HG03139 (cell line): ENCODE measurements around the gene ERC2.

Experiments used
- ATAC-seq: cut with Tn5 transposase; IDR thresholded peaks from one replicate; pipeline ENCODE4 v1.9.1; 2021; ENCODE audit not compliant: unreplicated experiment

ERC2 gene

DNA sequence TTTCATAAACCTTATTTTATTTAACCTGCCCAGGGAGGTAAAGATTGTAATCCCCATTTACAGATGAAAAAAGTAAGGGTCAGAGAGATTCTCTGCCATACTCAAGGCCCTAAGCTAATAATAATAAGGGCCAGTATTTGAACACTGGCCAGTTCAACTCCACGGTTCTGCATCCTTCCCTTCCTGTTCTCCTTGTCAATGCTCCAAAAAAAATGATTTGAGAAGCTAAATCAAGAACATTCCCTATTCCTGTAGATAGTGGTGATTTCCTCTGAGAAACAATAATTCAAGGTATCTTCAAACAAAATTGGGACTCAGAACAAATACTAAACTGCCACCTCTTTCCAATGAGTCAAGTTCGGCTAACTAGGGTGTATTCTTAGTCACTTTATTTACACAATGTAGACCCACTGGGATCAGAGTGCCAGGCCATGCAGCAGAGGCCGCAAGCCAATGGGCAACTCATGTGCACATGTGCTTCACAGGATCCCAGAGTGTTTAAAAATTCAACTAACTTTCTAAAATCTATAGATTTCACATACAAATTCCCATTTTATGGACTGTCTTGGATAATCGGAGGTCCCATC is 521.6 kb downstream of the ERC2 start:
- ATAC-seq: no peak

DNA sequence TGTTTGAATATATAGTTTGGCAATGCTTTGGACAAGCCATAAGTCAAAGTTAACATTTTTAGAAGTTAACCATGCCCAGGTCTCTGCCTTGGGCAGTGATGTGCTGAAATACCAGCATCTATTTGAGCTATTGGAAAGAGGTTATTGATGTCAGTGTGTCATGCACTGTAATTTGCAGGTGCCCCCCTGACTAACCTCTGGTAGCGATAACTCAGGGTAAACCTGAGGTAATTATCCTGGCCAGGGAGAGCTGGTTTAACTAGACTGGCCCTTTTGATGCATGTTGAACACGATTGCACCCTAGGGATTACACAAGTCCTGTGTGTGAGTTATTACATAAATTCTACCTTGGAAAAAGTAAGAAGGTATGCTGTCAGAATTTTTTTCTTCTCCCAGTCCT is 525.4 kb downstream of the ERC2 start:
- ATAC-seq: no peak

DNA sequence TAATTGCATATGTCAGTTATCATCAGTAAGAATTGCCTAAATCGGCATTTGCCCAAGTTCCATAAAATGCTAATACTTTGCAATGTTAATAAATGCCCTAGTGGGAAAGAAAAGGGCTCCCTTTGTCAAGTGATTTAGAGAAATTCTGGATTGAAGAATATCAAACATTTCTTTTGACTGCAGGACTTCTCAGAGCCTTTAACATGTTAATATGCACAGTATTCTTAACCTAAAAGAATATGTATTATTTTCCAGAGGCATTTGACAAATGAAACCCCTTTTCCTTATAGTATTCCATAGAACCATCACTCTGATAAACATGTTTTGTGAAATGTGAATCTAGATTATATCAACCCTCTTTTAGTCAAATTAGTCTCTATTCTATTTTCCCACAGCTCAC is 529.0 kb downstream of the ERC2 start:
- ATAC-seq: no peak

DNA sequence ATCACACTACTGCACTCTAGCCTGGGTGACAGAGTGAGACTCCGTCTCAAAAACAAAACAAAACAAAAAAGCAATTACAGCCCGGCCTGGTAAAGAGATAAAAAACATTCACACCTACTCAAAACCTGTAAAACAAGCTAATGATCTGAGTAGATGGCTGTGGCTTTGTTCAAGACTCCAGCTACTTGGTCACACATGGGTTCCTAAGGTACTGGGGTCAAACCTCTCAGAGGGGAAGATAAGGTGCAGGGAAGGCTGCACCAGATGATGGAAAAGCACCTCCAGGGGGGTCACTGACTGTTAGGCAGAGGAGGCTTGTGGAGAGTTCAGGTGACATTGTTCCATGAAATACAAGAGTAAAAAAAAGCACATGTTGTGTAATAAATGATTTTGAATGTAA is 531.0 kb downstream of the ERC2 start:
- ATAC-seq: no peak

DNA sequence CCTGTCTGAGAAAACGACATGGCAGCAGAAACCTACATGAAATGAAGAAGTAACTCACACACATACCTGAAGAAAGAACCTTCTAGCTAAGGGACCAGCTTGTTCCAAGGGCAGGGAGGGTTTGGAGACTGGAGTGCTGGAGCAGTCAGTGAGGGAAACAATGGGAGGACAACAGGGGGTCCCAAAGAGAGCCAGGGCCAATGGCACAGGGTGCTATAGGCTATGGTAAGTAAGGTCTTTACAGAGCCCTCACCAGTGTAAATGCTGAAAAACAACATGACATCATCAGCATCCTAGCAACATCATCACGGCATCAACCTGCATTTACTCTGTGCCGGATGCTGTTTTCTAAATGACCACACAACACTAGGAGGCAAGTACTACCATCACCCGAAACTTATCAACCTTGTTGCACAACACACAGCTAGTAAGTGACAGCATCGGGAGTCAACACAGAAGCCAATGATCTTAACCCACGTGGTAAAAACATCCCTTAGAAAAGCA is 531.7 kb downstream of the ERC2 start:
- no peak for ATAC-seq

DNA sequence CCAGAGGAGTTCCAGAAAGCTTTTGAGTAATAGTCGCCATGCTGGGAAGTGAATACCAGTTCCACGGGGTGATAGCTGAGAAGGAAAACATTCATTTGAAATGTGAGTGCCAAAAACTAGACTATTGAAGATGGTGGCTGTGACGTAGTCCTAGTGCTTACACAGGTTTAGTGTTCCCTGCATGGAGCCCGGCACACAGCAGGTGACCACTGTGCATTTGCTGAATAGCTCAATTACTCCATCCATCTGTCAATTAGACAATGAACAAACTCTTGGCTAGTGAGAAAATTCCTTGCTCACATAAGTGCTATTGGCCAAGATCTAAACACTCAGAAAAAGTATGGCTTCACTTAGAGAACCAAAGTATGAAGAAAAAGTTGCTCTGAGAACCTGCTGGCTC is 533.0 kb downstream of the ERC2 start:
- ATAC-seq: no peak

DNA sequence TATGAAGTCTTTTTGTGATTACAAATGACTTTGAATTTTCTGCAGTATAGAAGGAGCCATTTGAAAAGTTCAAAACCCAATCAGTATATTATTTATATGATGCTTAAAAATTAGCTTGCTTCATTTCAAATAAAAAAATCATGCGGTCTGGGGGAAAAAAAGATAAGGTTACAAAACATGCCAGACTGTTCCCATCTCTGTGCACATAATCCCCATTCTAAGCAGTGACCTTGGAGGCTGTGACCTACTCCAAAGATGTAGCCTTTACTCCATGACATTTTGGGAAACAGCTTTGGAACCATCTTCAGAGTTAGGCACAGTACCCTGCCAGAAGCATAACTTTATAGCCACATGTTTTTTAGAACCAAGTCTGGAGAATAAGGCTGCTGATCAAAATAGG is 533.5 kb downstream of the ERC2 start:
- ATAC-seq: no peak

DNA sequence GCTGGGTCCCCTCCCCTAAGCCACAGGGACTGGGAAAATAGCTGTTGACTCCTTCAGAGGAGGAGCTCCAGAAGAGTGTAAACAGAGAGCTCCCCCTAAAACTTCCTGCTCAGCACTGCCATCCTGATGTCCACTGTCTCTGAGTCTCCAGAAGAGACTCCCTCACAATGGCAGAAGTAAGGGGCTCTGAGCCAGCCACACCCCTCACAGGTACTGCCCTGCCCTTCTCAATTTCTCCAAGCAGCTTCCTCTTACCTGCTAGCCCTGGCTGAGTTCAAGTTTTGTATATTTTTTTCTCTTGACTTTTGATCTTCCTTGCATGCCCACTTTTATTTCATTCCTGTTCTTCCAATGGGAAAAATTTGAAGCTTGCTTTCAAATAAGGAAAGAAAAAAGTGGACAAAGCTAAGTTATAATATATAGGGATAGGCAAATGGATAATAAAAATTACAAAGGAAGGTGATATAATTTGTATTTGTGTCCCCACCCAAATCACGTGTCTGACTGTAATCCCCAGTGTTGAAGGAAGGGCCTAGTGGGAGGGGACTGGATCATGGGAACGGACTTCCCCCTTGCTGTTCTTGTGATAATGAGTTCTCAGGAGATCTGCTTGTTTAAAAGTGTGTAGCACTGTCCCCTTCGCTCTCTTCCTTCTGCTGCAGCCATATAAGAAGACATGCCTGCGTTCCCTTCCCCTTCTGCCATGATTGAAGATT is 539.0 kb downstream of the ERC2 start:
- ATAC-seq: no peak

DNA sequence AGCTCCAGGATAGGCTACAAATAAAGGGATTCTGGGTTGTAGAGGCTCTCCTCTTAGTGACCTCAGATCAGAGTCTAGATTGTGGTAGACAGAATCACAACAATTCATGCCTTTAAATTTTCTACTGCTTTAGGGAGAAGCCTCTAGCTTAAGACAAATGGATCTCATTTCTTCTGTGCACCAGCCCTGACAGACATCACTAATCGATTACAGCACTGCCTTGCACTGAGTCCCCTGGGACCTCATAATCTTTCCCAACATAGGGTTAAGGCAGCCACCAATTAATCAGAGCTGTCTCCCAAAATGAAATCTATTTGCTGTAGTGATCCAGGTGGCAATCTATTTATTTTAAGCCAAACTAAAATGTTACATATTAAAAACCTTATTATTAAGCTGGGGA is 544.6 kb downstream of the ERC2 start:
- ATAC-seq: no peak

DNA sequence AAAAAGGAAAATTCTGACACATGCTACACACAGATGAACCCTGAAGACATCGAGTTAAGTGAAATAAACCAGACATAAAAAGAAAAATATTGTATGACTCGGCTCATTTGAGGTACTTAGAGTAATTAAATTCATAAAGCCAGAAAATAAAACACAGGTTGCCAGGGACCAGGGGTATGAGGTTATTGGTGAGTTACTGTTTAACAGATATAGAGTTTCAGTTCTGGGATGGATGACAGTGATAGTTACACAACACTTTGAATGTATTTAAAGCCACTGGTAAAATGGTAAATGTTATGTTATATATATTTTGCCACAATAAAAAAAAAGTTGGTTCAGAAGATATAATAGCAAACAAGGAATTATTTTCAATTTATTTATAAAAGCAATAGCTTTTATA is 545.1 kb downstream of the ERC2 start:
- no peak for ATAC-seq

DNA sequence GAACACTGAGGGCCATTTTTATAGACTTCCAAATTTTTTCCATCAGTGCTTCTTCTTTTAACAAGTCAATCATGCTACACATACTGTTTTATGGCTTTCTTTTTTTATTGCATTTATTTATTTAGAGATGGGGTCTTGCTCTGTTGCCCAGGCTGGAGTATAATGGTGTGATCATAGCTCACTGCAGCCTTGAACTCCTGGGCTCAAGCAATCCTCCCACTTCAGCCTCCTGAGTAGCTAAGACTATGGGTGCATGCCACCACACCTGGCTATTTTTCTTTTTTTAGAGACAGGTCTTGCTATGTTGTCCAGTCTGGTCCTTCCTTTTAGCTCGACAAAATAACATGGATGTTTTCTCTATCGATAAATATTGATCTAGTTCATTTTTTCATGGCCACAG is 555.4 kb downstream of the ERC2 start:
- no peak for ATAC-seq

DNA sequence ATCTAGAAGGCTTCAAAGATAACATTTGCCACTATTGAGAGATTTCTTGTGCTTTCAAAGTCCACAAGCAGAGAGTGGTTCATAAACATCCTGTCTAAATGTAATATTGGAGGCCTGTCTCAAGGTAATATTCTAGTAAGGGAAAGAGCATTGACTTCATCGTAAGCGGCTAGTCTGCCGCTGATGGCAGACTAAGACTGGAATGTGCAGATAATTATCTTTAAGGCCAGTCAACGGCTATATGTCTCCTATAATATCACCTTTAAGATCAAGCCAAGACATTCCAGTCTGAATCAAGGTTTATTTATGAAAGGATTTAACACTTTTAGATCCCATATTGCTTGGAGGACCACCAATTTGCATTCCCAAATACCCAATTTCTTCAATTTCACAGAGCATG is 557.0 kb downstream of the ERC2 start:
- ATAC-seq: no peak

DNA sequence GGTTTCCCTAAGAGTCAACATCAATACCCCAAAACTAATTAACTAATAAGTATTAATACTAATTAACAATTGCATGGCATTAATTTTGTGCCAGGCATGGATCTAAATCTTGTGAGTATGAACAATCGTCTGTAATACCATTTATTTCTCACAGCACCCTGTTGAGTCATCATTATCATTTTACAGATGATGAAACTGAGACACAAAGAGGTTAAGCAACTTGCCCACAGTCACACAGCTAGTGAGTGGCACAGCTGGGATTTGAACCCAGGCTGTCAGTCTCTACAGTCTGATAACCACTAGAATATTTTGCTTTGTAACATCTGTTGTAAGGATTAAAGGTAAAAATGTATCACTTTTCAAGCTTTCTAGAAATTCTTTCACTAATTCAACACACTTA is 557.7 kb downstream of the ERC2 start:
- ATAC-seq: no peak

DNA sequence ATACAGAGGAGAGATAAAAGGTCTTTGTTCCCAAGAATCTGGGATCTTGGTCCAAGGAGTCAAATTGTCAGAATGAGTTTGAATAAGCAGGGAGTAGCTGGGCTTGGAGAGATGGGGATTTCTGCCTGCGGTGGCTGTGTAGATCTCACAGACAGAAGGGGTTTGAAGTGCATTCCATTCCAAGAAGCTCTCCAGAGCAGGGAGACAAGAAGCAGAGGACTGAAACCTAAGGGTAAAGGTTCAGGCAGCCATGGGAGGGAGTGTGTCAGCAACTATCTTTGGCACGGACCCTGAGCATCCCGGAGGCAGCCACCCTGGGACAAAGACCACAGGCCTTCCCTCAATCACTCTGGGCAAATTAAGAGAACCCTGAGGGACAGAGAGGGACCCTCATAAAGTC is 558.9 kb downstream of the ERC2 start:
- ATAC-seq: no peak

DNA sequence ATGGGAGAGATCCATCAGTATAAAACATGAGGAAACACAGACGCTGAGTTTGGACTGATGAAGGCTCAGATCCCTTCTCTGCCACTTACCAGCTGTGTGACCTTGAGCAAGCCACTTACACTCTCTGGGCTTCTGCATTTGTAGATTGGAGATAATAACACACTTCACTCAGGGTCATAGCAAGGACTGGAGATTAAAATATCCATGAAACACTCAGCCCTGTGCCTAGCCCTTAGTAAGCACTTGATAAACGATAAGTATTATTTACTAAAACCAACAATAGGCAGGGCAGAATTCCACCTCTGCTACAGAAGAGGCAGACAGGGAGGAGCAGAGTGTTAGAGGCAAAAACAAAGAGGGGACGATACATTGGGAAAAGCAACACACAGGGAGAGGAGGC is 560.7 kb downstream of the ERC2 start:
- no peak for ATAC-seq

DNA sequence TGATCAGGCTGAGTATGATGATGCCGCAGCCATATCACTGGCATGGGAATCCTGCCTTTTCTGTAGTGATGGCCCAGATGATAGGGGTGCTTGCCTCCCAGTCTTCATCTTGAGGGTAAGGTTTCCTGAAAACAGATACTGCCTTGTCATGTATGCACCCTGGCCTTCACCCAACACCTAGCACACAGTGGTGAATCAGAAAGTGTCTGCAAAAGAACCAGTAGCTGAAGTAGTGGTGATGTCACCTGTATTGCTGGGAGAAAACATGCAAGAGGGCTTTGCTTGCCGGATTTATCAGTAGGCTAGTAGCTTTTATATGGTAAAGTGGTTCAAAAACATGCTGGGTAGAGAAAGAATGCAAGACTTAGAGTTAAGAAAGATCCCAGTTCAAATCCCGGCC is 561.4 kb downstream of the ERC2 start:
- ATAC-seq: no peak

DNA sequence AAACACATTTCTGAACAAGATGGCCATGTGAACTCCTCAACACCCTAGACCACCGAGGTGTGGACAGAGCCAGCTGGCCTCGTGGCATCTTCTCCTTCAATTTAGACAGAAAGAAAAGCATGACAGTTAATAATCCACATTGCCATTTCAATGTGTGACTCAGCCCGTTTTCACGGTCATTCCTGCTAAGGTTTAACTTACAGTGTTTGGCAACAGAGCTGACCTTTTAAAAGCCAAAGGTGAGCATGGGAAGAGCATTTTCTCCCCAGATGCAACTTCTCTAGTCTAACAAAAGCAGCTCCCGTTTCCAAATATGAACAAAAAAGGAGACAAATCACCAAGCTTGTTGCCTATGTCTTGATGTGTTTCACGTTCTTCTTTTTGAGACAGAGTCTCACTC is 563.6 kb downstream of the ERC2 start:
- no peak for ATAC-seq

DNA sequence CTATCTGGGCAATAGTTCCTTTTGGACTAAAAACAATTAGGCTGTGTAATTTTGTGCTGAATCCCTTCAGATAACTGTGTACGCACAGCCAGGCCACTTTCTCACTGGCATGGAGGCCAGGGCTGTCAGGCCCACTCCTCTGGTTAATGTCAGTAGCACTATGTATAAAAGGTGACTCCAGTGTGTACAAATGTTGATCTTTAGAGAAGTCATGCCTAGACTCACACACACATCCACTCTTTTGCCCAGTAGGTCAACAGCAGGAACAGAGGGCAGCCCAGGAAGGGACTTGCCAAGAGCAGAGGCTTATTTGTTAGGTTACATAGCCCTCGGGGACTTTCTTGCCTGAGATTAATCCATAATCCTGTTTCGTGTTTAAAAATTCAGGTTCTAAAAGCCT is 564.6 kb downstream of the ERC2 start:
- ATAC-seq: no peak

DNA sequence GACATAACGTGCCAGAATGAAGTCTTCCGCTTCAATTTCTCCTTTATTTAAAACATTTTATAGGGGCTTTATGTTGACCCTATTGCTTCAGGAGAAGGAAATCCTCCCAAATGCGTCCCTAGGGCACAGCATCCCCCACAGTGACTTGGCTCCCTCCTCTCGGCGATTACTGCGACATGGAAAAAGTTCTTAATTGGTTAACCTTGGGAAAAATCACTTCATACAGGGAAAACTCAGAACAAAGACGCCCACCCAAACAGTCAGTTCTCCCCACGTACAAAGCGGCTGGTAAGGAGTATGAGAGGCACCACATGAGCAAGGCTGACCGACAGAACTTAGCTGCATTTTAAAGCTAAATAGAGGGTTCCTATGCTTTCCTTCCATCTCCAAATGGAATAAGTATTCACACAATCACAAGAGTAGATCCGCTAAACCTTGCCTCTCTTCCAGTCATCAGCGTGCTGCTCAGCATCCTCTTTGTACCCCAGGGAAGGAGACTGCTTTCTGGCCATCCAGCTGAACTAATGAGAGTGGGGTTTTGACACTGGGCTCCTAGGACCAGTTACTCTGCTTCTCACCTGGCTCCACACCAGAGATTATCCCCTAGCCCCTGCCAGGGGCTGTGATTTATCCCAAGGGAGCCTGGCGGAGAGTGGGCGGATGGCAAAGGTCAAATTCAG is 565.9 kb downstream of the ERC2 start:
- no peak for ATAC-seq

DNA sequence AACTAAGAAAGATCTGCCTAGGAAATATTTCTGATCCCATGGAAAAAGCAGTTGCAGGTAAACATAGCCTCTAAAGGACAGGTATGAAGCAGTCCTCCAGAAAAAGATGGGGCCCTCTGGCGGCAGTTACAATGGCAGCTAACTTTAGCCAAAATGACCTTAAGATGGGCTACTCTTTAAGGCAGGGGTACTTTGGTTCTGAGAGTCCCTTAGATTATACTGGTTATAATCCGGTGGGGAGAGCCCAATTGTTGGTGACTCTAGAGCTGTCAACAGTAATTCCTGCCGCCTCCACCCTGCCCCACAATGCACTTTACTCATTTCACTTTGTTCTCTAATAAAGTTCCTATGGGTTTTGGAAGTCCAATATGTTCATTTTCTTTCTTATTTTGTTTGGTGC is 568.4 kb downstream of the ERC2 start:
- ATAC-seq: no peak

DNA sequence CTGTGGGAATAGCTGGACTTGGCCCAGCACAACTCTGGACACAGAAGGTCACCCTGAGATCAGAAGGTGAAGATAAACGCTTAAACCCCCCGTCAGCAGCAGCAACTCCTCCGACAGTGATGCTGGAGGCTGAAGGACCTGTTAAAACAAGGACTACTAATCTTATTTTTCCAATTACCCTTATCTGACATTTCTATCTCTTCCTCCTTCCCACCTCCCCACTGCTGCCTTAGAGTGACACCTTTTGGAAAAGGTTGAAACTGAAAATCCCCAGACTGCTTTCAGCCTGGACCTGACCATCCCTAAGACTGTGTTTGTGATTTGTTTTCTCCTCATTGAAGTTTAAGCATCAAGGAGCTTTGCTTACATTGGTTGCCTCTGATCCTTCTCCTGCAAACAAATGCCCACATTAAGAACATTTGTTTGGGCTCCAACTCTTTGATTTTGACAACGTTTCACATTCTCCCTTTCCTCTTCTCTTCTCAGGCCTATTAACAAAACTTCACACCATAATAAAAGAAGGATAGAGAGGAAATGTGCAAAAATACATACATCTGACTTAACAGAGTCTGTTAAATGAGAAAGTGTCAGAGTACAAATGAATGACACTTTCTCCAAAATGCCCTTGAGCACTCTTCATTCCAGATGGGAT is 570.6 kb downstream of the ERC2 start:
- ATAC-seq: no peak
